Muscle layer of colon (tissue), 2 donors: Measurements from ENCODE around the gene ATP11A.

ENCODE experiments used
- H3K27ac ChIP-seq: one replicate; pipeline ENCODE4 v1.7.0; 2013; ENCODE audit warnings: low read depth, mild to moderate bottlenecking, low read length, moderate library complexity
- H3K27me3 ChIP-seq, 2 donors: one replicate each; pipeline ENCODE4 v1.7.0; 2013; ENCODE audit warnings: low read length in 2 of 2, mild to moderate bottlenecking in 2 of 2; ENCODE audit not compliant: insufficient read depth in 2 of 2, control insufficient read depth in 1 of 2
- H3K36me3 ChIP-seq: one replicate; pipeline ENCODE4 v1.7.0; 2013; ENCODE audit warnings: mild to moderate bottlenecking, low read length; ENCODE audit not compliant: insufficient read depth
- H3K4me1 ChIP-seq: one replicate; pipeline ENCODE4 v1.7.0; 2013; ENCODE audit warnings: mild to moderate bottlenecking, low read length; ENCODE audit not compliant: insufficient read depth
- H3K4me3 ChIP-seq, 2 donors: one replicate each; pipeline ENCODE4 v1.7.0; 2013; ENCODE audit warnings: low read length in 2 of 2, low read depth in 1 of 2, mild to moderate bottlenecking in 1 of 2, moderate library complexity in 1 of 2
- H3K9ac ChIP-seq: one replicate; pipeline ENCODE4 v1.7.0; 2013; ENCODE audit warnings: low read length
- H3K9me3 ChIP-seq: one replicate; pipeline ENCODE4 v1.7.0; 2013; ENCODE audit warnings: mild to moderate bottlenecking, low read length
- donor health status: abdominal sarcoma.
- donor health status: Adenocarcinoma of cecum.

The ATP11A gene

DNA sequence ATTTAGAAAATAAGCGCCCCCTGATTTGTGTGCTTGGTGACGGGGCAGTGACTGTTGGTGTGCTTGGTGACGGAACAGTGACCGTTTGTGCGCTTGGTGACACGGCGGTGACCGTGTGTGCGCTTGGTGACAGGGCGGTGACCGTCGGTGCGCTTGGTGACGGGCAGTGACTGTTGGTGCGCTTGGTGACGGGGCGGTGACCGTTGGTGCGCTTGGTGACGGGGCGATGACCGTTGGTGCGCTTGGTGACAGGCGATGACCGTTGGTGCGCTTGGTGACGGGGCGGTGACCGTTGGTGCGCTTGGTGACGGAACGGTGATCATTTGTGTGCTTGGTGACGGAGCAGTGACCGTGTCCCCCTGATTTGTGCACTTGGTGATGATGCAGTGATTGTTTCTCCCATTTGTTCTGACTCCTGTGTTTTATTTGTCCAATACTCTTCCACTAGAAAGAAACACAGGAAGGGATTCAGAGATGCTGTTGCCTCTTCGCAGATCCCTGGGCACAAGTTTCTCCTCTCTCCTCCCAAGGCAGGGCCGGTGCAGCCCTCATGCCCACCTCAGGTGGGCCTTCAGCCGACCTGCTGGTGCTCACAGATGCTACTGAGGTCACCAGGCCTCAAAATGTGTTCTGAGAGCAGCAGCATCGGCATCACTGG is 128.3 kb downstream of the ATP11A start:
- Histone ChIP-seq H3K36me3 (peaks cover 24% of the 10 kb centered on the region), H3K27me3 (no peaks in the 10 kb centered on the region), H3K4me3 (no peak overlapping the region), H3K4me1 (no peaks in the 10 kb centered on the region), H3K9me3 (no peaks in the 10 kb centered on the region), H3K9ac (no peak overlapping the region), H3K27ac (no peak overlapping the region)

- Histone ChIP-seq H3K9me3 (no peaks in the 10 kb centered on the region), H3K4me1 (no peaks in the 10 kb centered on the region), H3K36me3 (peaks cover 28% of the 10 kb centered on the region), H3K4me3 (no peak overlapping the region), H3K9ac (no peak overlapping the region), H3K27me3 (no peaks in the 10 kb centered on the region), H3K27ac (no peak overlapping the region)
These were observed 128.8 kb downstream of the ATP11A start for GRCh38 chr13:112818698-112819045.

GRCh38 chr13:112819111-112819510 is 129.3 kb downstream of the ATP11A start:
- no peak overlapping the region for H3K9ac ChIP-seq
- peaks cover 28% of the 10 kb centered on the region for H3K36me3 ChIP-seq
- no peaks in the 10 kb centered on the region for H3K4me1 ChIP-seq

GRCh38 chr13:112819816-112820215 is 130.0 kb downstream of the ATP11A start:
- Histone ChIP-seq H3K36me3 (peaks cover 31% of the 10 kb centered on the region), H3K4me3 (no peak overlapping the region)

More at GRCh38 chr13:112819111-112819510, 129.3 kb downstream of the ATP11A start:
- Histone ChIP-seq H3K9me3 (no peaks in the 10 kb centered on the region), H3K4me3 (no peak overlapping the region), H3K27ac (no peak overlapping the region), H3K27me3 (no peaks in the 10 kb centered on the region)

DNA sequence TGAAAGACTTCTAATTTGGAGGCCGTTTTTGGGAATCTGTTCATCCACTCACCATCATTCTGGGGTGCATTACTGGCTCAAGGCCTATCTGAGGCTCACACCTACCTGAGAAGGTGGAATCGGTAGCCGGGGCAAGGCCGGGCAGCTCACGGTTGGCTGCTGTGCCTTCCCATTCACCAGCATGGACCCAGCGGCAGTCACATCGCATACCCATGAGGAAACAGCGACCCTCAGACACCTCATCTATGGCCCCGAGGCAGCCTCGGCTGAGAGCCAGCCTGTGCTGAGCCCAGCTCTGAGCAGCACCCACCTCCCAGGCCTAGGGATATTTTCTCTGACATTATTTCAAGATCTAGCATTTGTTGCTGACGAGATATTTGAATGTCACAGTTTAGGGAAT is 130.5 kb downstream of the ATP11A start:
- Histone ChIP-seq H3K9me3 (no peaks in the 10 kb centered on the region), H3K36me3 (peaks cover 36% of the 10 kb centered on the region), H3K4me3 (no peak overlapping the region), H3K4me1 (no peaks in the 10 kb centered on the region), H3K9ac (no peak overlapping the region), H3K27me3 (no peaks in the 10 kb centered on the region), H3K27ac (no peak overlapping the region)

More at GRCh38 chr13:112819816-112820215, 130.0 kb downstream of the ATP11A start:
- Histone ChIP-seq H3K9ac (no peak overlapping the region), H3K27me3 (no peaks in the 10 kb centered on the region), H3K4me1 (no peaks in the 10 kb centered on the region), H3K27ac (no peak overlapping the region), H3K9me3 (no peaks in the 10 kb centered on the region)

- H3K9me3 ChIP-seq, result no peaks in the 10 kb centered on the region
- no peaks in the 10 kb centered on the region for H3K4me1 ChIP-seq
- H3K27me3 ChIP-seq, result no peaks in the 10 kb centered on the region
- no peak overlapping the region for H3K4me3 ChIP-seq
- no peak overlapping the region for H3K27ac ChIP-seq
- H3K9ac ChIP-seq, result no peak overlapping the region
- peaks cover 39% of the 10 kb centered on the region for H3K36me3 ChIP-seq
These were observed 131.7 kb downstream of the ATP11A start for GRCh38 chr13:112821340-112822055.

GRCh38 chr13:112822851-112823250 is 133.0 kb downstream of the ATP11A start:
- Histone ChIP-seq H3K9me3 (no peaks in the 10 kb centered on the region), H3K9ac (no peak overlapping the region), H3K27me3 (no peaks in the 10 kb centered on the region), H3K27ac (no peak overlapping the region), H3K36me3 (peaks cover 45% of the 10 kb centered on the region), H3K4me3 (no peak overlapping the region), H3K4me1 (no peaks in the 10 kb centered on the region)

- no peaks in the 10 kb centered on the region for H3K4me1 ChIP-seq
- H3K9me3 ChIP-seq, result no peaks in the 10 kb centered on the region
- no peak overlapping the region for H3K9ac ChIP-seq
- H3K4me3 ChIP-seq, result no peak overlapping the region
- H3K27ac ChIP-seq, result no peak overlapping the region
- peaks cover 47% of the 10 kb centered on the region for H3K36me3 ChIP-seq
- H3K27me3 ChIP-seq, result no peaks in the 10 kb centered on the region
These were observed 134.6 kb downstream of the ATP11A start for GRCh38 chr13:112824429-112824828.

- Histone ChIP-seq H3K27me3 (no peaks in the 10 kb centered on the region), H3K4me3 (no peak overlapping the region), H3K36me3 (peaks cover 43% of the 10 kb centered on the region), H3K4me1 (no peaks in the 10 kb centered on the region), H3K27ac (no peak overlapping the region), H3K9ac (no peak overlapping the region), H3K9me3 (no peaks in the 10 kb centered on the region)
These were observed 135.2 kb downstream of the ATP11A start for GRCh38 chr13:112825071-112825470.

GRCh38 chr13:112825875-112826274 is 136.0 kb downstream of the ATP11A start:
- peaks cover 39% of the 10 kb centered on the region for H3K36me3 ChIP-seq
- no peaks in the 10 kb centered on the region for H3K4me1 ChIP-seq
- no peak overlapping the region for H3K4me3 ChIP-seq
- no peaks in the 10 kb centered on the region for H3K9me3 ChIP-seq
- H3K27ac ChIP-seq, result no peak overlapping the region
- H3K27me3 ChIP-seq, result no peaks in the 10 kb centered on the region
- no peak overlapping the region for H3K9ac ChIP-seq

DNA sequence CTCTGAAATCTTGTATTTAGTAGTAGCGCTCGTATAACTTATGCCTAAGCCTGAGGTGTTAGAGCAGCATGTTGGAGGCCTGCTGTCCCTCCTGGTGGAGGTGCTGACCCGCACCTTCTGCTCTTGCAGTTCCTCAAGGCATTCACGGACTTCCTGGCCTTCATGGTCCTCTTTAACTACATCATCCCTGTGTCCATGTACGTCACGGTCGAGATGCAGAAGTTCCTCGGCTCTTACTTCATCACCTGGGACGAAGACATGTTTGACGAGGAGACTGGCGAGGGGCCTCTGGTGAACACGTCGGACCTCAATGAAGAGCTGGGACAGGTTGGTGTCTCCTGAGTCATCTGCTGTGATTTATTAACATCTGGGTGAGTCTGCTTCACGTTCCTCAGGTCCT is 136.7 kb downstream of the ATP11A start:
- Histone ChIP-seq H3K36me3 (peaks cover 45% of the 10 kb centered on the region), H3K27me3 (no peaks in the 10 kb centered on the region), H3K9me3 (no peaks in the 10 kb centered on the region), H3K9ac (no peak overlapping the region), H3K4me3 (no peak overlapping the region), H3K4me1 (no peaks in the 10 kb centered on the region), H3K27ac (no peak overlapping the region)
